RWPE2 (cell line): Measurements from ENCODE around the gene YBX2.

Experiments used
- ATAC-seq: fragments of 200-7000 bp; cut with Tn5 transposase; 3 replicates; pipeline ENCODE4 v1.9.1; 2021; ENCODE audit warnings: low read depth
- DNase-seq: peaks from one replicate; pipeline ENCODE4 v3.0.0-alpha.2; 2020; ENCODE audit warnings: low spot score
- H3K27ac ChIP-seq: fragments of 450-650 bp; 2 replicates; pipeline ENCODE4 v1.5.1; 2017; ENCODE audit warnings: mild to moderate bottlenecking; ENCODE audit not compliant: poor library complexity, severe bottlenecking
- H3K27me3 ChIP-seq: fragments of 250-450 bp; sonication (Bioruptor Pico); 2 replicates; pipeline ENCODE4 v1.5.1; 2021; ENCODE audit warnings: mild to moderate bottlenecking, moderate library complexity; ENCODE audit not compliant: insufficient read depth, poor library complexity, severe bottlenecking
- H3K36me3 ChIP-seq: fragments of 250-450 bp; sonication (Bioruptor Pico); 2 replicates; pipeline ENCODE4 v1.5.1; 2020; ENCODE audit warnings: low read depth, mild to moderate bottlenecking, moderate library complexity
- H3K4me1 ChIP-seq: fragments of 250-450 bp; sonication (Bioruptor Pico); 2 replicates; pipeline ENCODE4 v1.5.1; 2021; ENCODE audit warnings: mild to moderate bottlenecking, moderate library complexity; ENCODE audit not compliant: insufficient read depth, poor library complexity, severe bottlenecking
- H3K4me3 ChIP-seq: fragments of 250-450 bp; sonication (Bioruptor Pico); 2 replicates; pipeline ENCODE4 v1.5.1; 2021; ENCODE audit warnings: mild to moderate bottlenecking, moderate library complexity; ENCODE audit not compliant: severe bottlenecking
- H3K9me3 ChIP-seq: fragments of 250-450 bp; sonication (Bioruptor Pico); 2 replicates; pipeline ENCODE4 v1.5.1; 2021; ENCODE audit warnings: mild to moderate bottlenecking, moderate library complexity; ENCODE audit not compliant: severe bottlenecking
- CTCF ChIP-seq: fragments of 450-650 bp; IDR thresholded peaks from one replicate; pipeline ENCODE4 v1.5.1; 2017; ENCODE audit warnings: mild to moderate bottlenecking, moderate library complexity; ENCODE audit not compliant: poor library complexity, severe bottlenecking

YBX2 gene

GRCh38 chr17:7309628-7310027, 15.2 kb upstream of the YBX2 start:
- no peaks in the 10 kb centered on the region for H3K9me3 ChIP-seq
- H3K27me3 ChIP-seq = no peaks in the 10 kb centered on the region
- H3K36me3 ChIP-seq = peaks cover 55% of the 10 kb centered on the region
- TF ChIP-seq CTCF = no peak
- peak overlapping the region; percentile 94 for H3K27ac ChIP-seq
- H3K4me1 ChIP-seq = peaks cover 11% of the 10 kb centered on the region
- H3K4me3 ChIP-seq = no peak overlapping the region
- ATAC-seq = no peak
- DNase-seq = no peak

GRCh38 chr17:7308625-7309433, 14.4 kb upstream of the YBX2 start:
- TF ChIP-seq CTCF = no peak
- Histone ChIP-seq H3K4me3 (peak overlapping the region; percentile 93), H3K4me1 (peaks cover 8% of the 10 kb centered on the region), H3K27ac (peak overlapping the region; percentile 94), H3K9me3 (no peaks in the 10 kb centered on the region), H3K36me3 (peaks cover 54% of the 10 kb centered on the region), H3K27me3 (no peaks in the 10 kb centered on the region)
- no peak for DNase-seq
- peak; percentile 31 for ATAC-seq

- H3K4me1 ChIP-seq = peaks cover 8% of the 10 kb centered on the region
- DNase-seq (no peak), ATAC-seq (no peak)
- no peaks in the 10 kb centered on the region for H3K27me3 ChIP-seq
- peak overlapping the region; percentile 93 for H3K4me3 ChIP-seq
- peaks cover 45% of the 10 kb centered on the region for H3K36me3 ChIP-seq
- no peak for TF ChIP-seq CTCF
- H3K27ac ChIP-seq = peak overlapping the region; percentile 94
- H3K9me3 ChIP-seq = no peaks in the 10 kb centered on the region
Observed at GRCh38 chr17:7307686-7308624, 13.5 kb upstream of the YBX2 start.

GRCh38 chr17:7306911-7307685, 12.7 kb upstream of the YBX2 start, which contains the start of gene EIF5A:
TSS of gene EIF5A (plus strand) at chr17:7307628. CDS start at chr17:7309636, 2,008 bp downstream.
- TF ChIP-seq CTCF = no peak
- H3K4me3 ChIP-seq = peak within 1 kb of the TSS; percentile 93
- peak; percentile 100 for DNase-seq
- peaks cover 37% of the 10 kb centered on the region for H3K36me3 ChIP-seq
- H3K27me3 ChIP-seq = no peaks in the 10 kb centered on the region
- no peaks in the 10 kb centered on the region for H3K9me3 ChIP-seq
- H3K27ac ChIP-seq = peak within 1 kb of the TSS; percentile 94
- ATAC-seq = peak; percentile 82
- H3K4me1 ChIP-seq = peaks cover 8% of the 10 kb centered on the region
